GM23248 (cell line): ENCODE results near the gene HOOK2. TPM values are rescaled to one million over a fixed set of nuclear protein-coding genes. Genes with fewer than 3 reads are reported as not detected.
A peak's percentile ranks its signal among the peaks of the same experiment; 100 is the strongest.

Experiments used
- DNase-seq: peaks from one replicate; pipeline ENCODE4 v3.0.0-alpha.2; 2015
- H2AFZ ChIP-seq: fragments of 200-600 bp; sonication (generic); 2 replicates; pipeline ENCODE4 v1.6.1; 2016; ENCODE audit warnings: antibody characterized with exemption
- H3F3A ChIP-seq: fragments of 200-600 bp; sonication (generic); 2 replicates; pipeline ENCODE4 v1.6.1; 2016; ENCODE audit warnings: mild to moderate bottlenecking, antibody characterized with exemption, mixed run types; ENCODE audit not compliant: insufficient read depth
- H3K27ac ChIP-seq: fragments of 200-600 bp; sonication (generic); 2 replicates; pipeline ENCODE4 v1.5.1; 2016; ENCODE audit warnings: mild to moderate bottlenecking
- H3K27me3 ChIP-seq: fragments of 200-600 bp; sonication (generic); replicated peaks from 2 replicates; pipeline ENCODE4 v1.6.1; 2016; ENCODE audit warnings: mild to moderate bottlenecking; ENCODE audit not compliant: insufficient read depth
- H3K36me3 ChIP-seq: fragments of 200-600 bp; sonication (generic); 2 replicates; pipeline ENCODE4 v1.6.1; 2016; ENCODE audit warnings: low read depth, mild to moderate bottlenecking
- H3K4me1 ChIP-seq: fragments of 200-600 bp; sonication (generic); 2 replicates; pipeline ENCODE4 v1.6.1; 2016; ENCODE audit warnings: mild to moderate bottlenecking; ENCODE audit not compliant: insufficient read depth
- H3K4me2 ChIP-seq: fragments of 200-600 bp; sonication (generic); one replicate; pipeline ENCODE4 v1.6.1; 2016; ENCODE audit warnings: mild to moderate bottlenecking; ENCODE audit not compliant: unreplicated experiment
- H3K4me3 ChIP-seq: fragments of 200-600 bp; sonication (generic); 2 replicates; pipeline ENCODE4 v1.5.1; 2016; ENCODE audit warnings: mild to moderate bottlenecking
- H3K79me2 ChIP-seq: fragments of 200-600 bp; sonication (generic); 2 replicates; pipeline ENCODE4 v1.6.1; 2016; ENCODE audit warnings: mild to moderate bottlenecking; ENCODE audit not compliant: insufficient read depth
- H3K9ac ChIP-seq: fragments of 200-600 bp; sonication (generic); 2 replicates; pipeline ENCODE4 v1.6.1; 2016; ENCODE audit warnings: mild to moderate bottlenecking
- H3K9me2 ChIP-seq: fragments of 200-600 bp; sonication (generic); 2 replicates; pipeline ENCODE4 v1.6.1; 2016; ENCODE audit warnings: mixed run types, mild to moderate bottlenecking, moderate library complexity; ENCODE audit not compliant: insufficient read depth
- H3K9me3 ChIP-seq: fragments of 200-600 bp; sonication (generic); one replicate; pipeline ENCODE4 v1.6.1; 2017; ENCODE audit warnings: low read depth
- H4K20me1 ChIP-seq: fragments of 200-600 bp; sonication (generic); 2 replicates; pipeline ENCODE4 v1.6.0; 2016; ENCODE audit not compliant: insufficient read depth
- EZH2 ChIP-seq: fragments of 200-600 bp; sonication (generic); IDR thresholded peaks from 2 replicates; pipeline ENCODE4 v1.6.1; 2018; ENCODE audit warnings: antibody characterized with exemption, mild to moderate bottlenecking; ENCODE audit not compliant: insufficient read depth, poor library complexity, severe bottlenecking
- EZH2phosphoT487 ChIP-seq: fragments of 200-600 bp; sonication (generic); IDR thresholded peaks from 2 replicates; pipeline ENCODE4 v1.6.1; 2018; ENCODE audit warnings: antibody characterized with exemption, moderate library complexity, mild to moderate bottlenecking, low read depth; ENCODE audit not compliant: insufficient read depth
- WGBS, 2 experiments: methylation state at CpG; one replicate each; pipeline ENCODE4 v1.1.6; 2015 to 2017; ENCODE audit warnings: low lambda C conversion rate in 2 of 2, low coverage in 1 of 2; ENCODE audit errors: missing lambda C conversion rate in 2 of 2; 5-methylcytosine and 5-hydroxymethylcytosine counted together
- in situ Hi-C: fragments of 300-500 bp; cut with MboI; formaldehyde crosslinking; loops from 2 replicates; pipeline ENCODE4 v1.15.0; 2020
- polyA plus RNA-seq: library from polyadenylated mRNA; unstranded; fragments of >200 nt; fragmentation: Nextera tagmentation; extraction: Ambion mirVana; gene quantifications from 2 replicates; pipeline ENCODE4 v1.2.1, GENCODE V29; 2016
- total RNA-seq: library from RNA; depleted of rRNA; stranded (reverse); fragments of >200 nt; shearing (Covaris generic); gene quantifications from 2 replicates; pipeline ENCODE4 v1.2.3, GENCODE V29; 2014

Gene HOOK2
- total and polyA plus RNA-seq, 2 experiments from 2014 or later, result 11.8 to 17.1 TPM

- H3K27me3 ChIP-seq, result no peaks in the 10 kb centered on the region
- peak overlapping the region; percentile 77 for H3K4me3 ChIP-seq
- H3K79me2 ChIP-seq, result no peaks in the 10 kb centered on the region
- H3K27ac ChIP-seq, result peak overlapping the region; percentile 96
- H3K36me3 ChIP-seq, result no peaks in the 10 kb centered on the region
- no peak for DNase-seq
- no peaks in the 10 kb centered on the region for H3K9me2 ChIP-seq
- TF ChIP-seq EZH2 (no peak), EZH2phosphoT487 (no peak)
- no peaks in the 10 kb centered on the region for H3K9me3 ChIP-seq
- H3K4me2 ChIP-seq, result peak overlapping the region; percentile 94
- H3K4me1 ChIP-seq, result peaks cover 20% of the 10 kb centered on the region
- peak overlapping the region; percentile 81 for H2AFZ ChIP-seq
- in situ Hi-C loops, result no loop called here
- H4K20me1 ChIP-seq, result no peaks in the 10 kb centered on the region
- H3K9ac ChIP-seq, result peak overlapping the region; percentile 89
- H3F3A ChIP-seq, result peaks cover 36% of the 10 kb centered on the region
- 2 to 6% methylated on average over 6 of the region's 6 CpGs for WGBS, 2 experiments
Measured at GRCh38 chr19:12778905-12779161, 3.5 kb upstream of the HOOK2 start.

GRCh38 chr19:12778017-12778904 lies 2.9 kb upstream of the HOOK2 start:
- Histone ChIP-seq H3K27me3 (no peaks in the 10 kb centered on the region), H3K36me3 (no peaks in the 10 kb centered on the region), H2AFZ (peak overlapping the region; percentile 81), H3K9ac (peak overlapping the region; percentile 89), H3K9me3 (no peaks in the 10 kb centered on the region), H3K4me1 (peaks cover 18% of the 10 kb centered on the region), H3K4me3 (peak overlapping the region; percentile 77), H3F3A (peaks cover 41% of the 10 kb centered on the region), H3K27ac (peak overlapping the region; percentile 96), H3K9me2 (no peaks in the 10 kb centered on the region), H3K79me2 (no peaks in the 10 kb centered on the region), H3K4me2 (peak overlapping the region; percentile 94), H4K20me1 (no peaks in the 10 kb centered on the region)
- no peak for TF ChIP-seq EZH2phosphoT487
- TF ChIP-seq EZH2, result no peak
- in situ Hi-C loops, result no loop called here
- peak; percentile 88 for DNase-seq
- WGBS, 2 experiments, result 1% methylated on average over 37 to 42 of the region's 44 CpGs

GRCh38 chr19:12777217-12778016 lies 2.1 kb upstream of the HOOK2 start:
- Histone ChIP-seq H3K9me2 (no peaks in the 10 kb centered on the region), H3F3A (peaks cover 41% of the 10 kb centered on the region), H3K9me3 (no peaks in the 10 kb centered on the region), H3K36me3 (no peaks in the 10 kb centered on the region), H3K4me1 (peaks cover 18% of the 10 kb centered on the region), H3K4me2 (peak overlapping the region; percentile 94), H3K27me3 (no peaks in the 10 kb centered on the region), H3K9ac (peak overlapping the region; percentile 89), H3K79me2 (no peaks in the 10 kb centered on the region), H3K27ac (peak overlapping the region; percentile 96), H2AFZ (peak overlapping the region; percentile 81), H4K20me1 (no peaks in the 10 kb centered on the region), H3K4me3 (peak overlapping the region; percentile 77)
- 6 to 7% methylated on average over 43 of the region's 43 CpGs for WGBS, 2 experiments
- in situ Hi-C loops, result no loop called here
- TF ChIP-seq EZH2 (no peak), EZH2phosphoT487 (no peak)
- DNase-seq, result peak; percentile 87

- in situ Hi-C loops, result no loop called here
- DNase-seq, result peak; percentile 65
- no peak overlapping the region for H3K4me2 ChIP-seq
- no peaks in the 10 kb centered on the region for H3K9me3 ChIP-seq
- WGBS, 2 experiments, result 75 to 88% methylated on average over 2 of the region's 2 CpGs
- TF ChIP-seq EZH2phosphoT487 (no peak), EZH2 (no peak)
- no peaks in the 10 kb centered on the region for H4K20me1 ChIP-seq
- H3K79me2 ChIP-seq, result no peaks in the 10 kb centered on the region
- no peak overlapping the region for H3K4me3 ChIP-seq
- H3K4me1 ChIP-seq, result peaks cover 6% of the 10 kb centered on the region; the same call in 1 of the 2 replicates
- no peaks in the 10 kb centered on the region for H3K27me3 ChIP-seq
- H2AFZ ChIP-seq, result no peak overlapping the region
- H3F3A ChIP-seq, result peaks cover 17% of the 10 kb centered on the region; the same call in 1 of the 2 replicates
- no peak overlapping the region for H3K9ac ChIP-seq
- no peak overlapping the region for H3K27ac ChIP-seq
- H3K36me3 ChIP-seq, result no peaks in the 10 kb centered on the region
- no peaks in the 10 kb centered on the region for H3K9me2 ChIP-seq
Measured at GRCh38 chr19:12773571-12773970, 1.8 kb downstream of the HOOK2 start.
